GM12874 (cell line): ENCODE data around the gene EPM2A.

Experiments
- CTCF ChIP-seq: IDR thresholded peaks from 2 replicates; pipeline ENCODE4 v1.5.1; 2011; ENCODE audit warnings: low read depth, mild to moderate bottlenecking, control low read depth, low read length, moderate library complexity; ENCODE audit not compliant: insufficient read depth

Gene EPM2A

GRCh38 chr6:145694083-145694737, 41.1 kb downstream of the EPM2A start:
- TF ChIP-seq CTCF = no peak

- TF ChIP-seq CTCF = no peak
Observed at GRCh38 chr6:145690969-145691368, 44.4 kb downstream of the EPM2A start.

- TF ChIP-seq CTCF = no peak
Observed at GRCh38 chr6:145689529-145689928, 45.8 kb downstream of the EPM2A start.

GRCh38 chr6:145688493-145688905, 46.8 kb downstream of the EPM2A start:
- TF ChIP-seq CTCF = no peak

GRCh38 chr6:145685932-145686331, 49.4 kb downstream of the EPM2A start:
- no peak for TF ChIP-seq CTCF

- TF ChIP-seq CTCF = no peak
Observed at GRCh38 chr6:145681965-145682364, 53.4 kb downstream of the EPM2A start.

- TF ChIP-seq CTCF = no peak
Observed at GRCh38 chr6:145673504-145673903, 61.8 kb downstream of the EPM2A start.
